Epithelial cell of proximal tubule (primary cell): Measurements from ENCODE around the gene CHTOP. TPM values are rescaled to one million over a fixed set of nuclear protein-coding genes. Genes with fewer than 3 reads are reported as not detected.
A peak's percentile ranks its signal among the peaks of the same experiment; 100 is the strongest.

Source experiments
- DNase-seq: peaks from one replicate; pipeline ENCODE4 v3.0.0-alpha.2; 2011; ENCODE audit warnings: low read depth
- H3K4me3 ChIP-seq: 2 replicates; pipeline ENCODE4 v1.5.1; 2011; ENCODE audit warnings: low read depth, mild to moderate bottlenecking, low read length
- CTCF ChIP-seq: conservative IDR thresholded peaks from 2 replicates; pipeline ENCODE4 v1.5.1; 2012; ENCODE audit warnings: low read depth, mild to moderate bottlenecking, low read length
- total RNA-seq: library from RNA; depleted of rRNA; stranded (reverse); fragments of >200 nt; gene quantifications from 2 replicates; pipeline ENCODE4 v1.2.3, GENCODE V29; 2015

The CHTOP gene
- total RNA-seq, 1 donor from 2014 or later, result 64.7 TPM

GRCh38 chr1:153616144-153616916 is 17.5 kb upstream of the CHTOP start, which contains the start of gene S100A14:
Gene S100A14, minus strand, starts transcription at chr1:153616325. Its CDS starts 467 bp downstream, at chr1:153615858.
- H3K4me3 ChIP-seq, result no peak within 1 kb of the TSS
- no peak for DNase-seq
- TF ChIP-seq CTCF, result no peak

GRCh38 chr1:153616917-153617311 is 17.0 kb upstream of the CHTOP start:
- no peak overlapping the region for H3K4me3 ChIP-seq
- no peak for TF ChIP-seq CTCF
- DNase-seq, result no peak

GRCh38 chr1:153617663-153618062 is 16.2 kb upstream of the CHTOP start:
- peak; percentile 85 for TF ChIP-seq CTCF
- no peak for DNase-seq
- no peak overlapping the region for H3K4me3 ChIP-seq

- DNase-seq, result no peak
- TF ChIP-seq CTCF, result no peak
- H3K4me3 ChIP-seq, result no peak overlapping the region
Observed at GRCh38 chr1:153619171-153619570, 14.7 kb upstream of the CHTOP start.

GRCh38 chr1:153623101-153623500 is 10.8 kb upstream of the CHTOP start:
- DNase-seq, result no peak
- no peak overlapping the region for H3K4me3 ChIP-seq
- no peak for TF ChIP-seq CTCF

- TF ChIP-seq CTCF, result no peak
- no peak for DNase-seq
- peak overlapping the region; percentile 87 for H3K4me3 ChIP-seq
Observed at GRCh38 chr1:153624965-153625611, 8.8 kb upstream of the CHTOP start.
